ACC112 (cell line): ENCODE measurements around the gene TAF11L6.
A peak's percentile ranks its signal among the peaks of the same experiment; 100 is the strongest.
"Not testable (repeated sequence)": the region's sequence is repeated elsewhere in the genome, so short reads cannot be mapped to it uniquely, and the experiment has no call there.

Source experiments
- H2AFZ ChIP-seq: fragments of 200-600 bp; sonication (generic); one replicate; pipeline ENCODE4 v1.6.0; 2017; ENCODE audit warnings: antibody characterized with exemption, low read length; ENCODE audit not compliant: unreplicated experiment
- H3K27ac ChIP-seq: fragments of 200-600 bp; sonication (generic); 2 replicates; pipeline ENCODE4 v1.5.1; 2014; ENCODE audit warnings: low read depth, mild to moderate bottlenecking, antibody characterized with exemption, low read length, moderate library complexity
- H3K27me3 ChIP-seq: fragments of 200-600 bp; sonication (generic); 2 replicates; pipeline ENCODE4 v1.6.1; 2014; ENCODE audit warnings: mild to moderate bottlenecking, antibody characterized with exemption, low read length, moderate library complexity, mixed read lengths; ENCODE audit not compliant: insufficient read depth
- H3K36me3 ChIP-seq: fragments of 200-600 bp; sonication (generic); 2 replicates; pipeline ENCODE4 v1.6.1; 2016; ENCODE audit warnings: mild to moderate bottlenecking, antibody characterized with exemption, low read length, moderate library complexity, mixed read lengths; ENCODE audit not compliant: insufficient read depth
- H3K4me1 ChIP-seq: fragments of 200-600 bp; sonication (generic); one replicate; pipeline ENCODE4 v1.6.1; 2016; ENCODE audit warnings: low read length, mixed read lengths; ENCODE audit not compliant: insufficient read depth, unreplicated experiment, control insufficient read depth
- H3K4me3 ChIP-seq: fragments of 200-600 bp; sonication (generic); 2 replicates; pipeline ENCODE4 v1.5.1; 2014; ENCODE audit warnings: mild to moderate bottlenecking, low read depth, low read length
- H3K79me2 ChIP-seq: fragments of 200-600 bp; sonication (generic); one replicate; pipeline ENCODE4 v1.6.0; 2016; ENCODE audit warnings: low read length; ENCODE audit not compliant: control insufficient read depth, unreplicated experiment, insufficient read depth

TAF11L6 gene

GRCh38 chr5:17528369-17528768 lies at the start of gene TAF11L6:
TSS of gene TAF11L6 (plus strand) at chr5:17528669.
- not testable (repeated sequence) for H3K27me3 ChIP-seq, H3K79me2 ChIP-seq

GRCh38 chr5:17481378-17481777 lies 47.1 kb upstream of the TAF11L6 start:
- Histone ChIP-seq H3K27me3 (no peaks in the 10 kb centered on the region), H3K79me2 (no peaks in the 10 kb centered on the region), H3K4me3 (no peak overlapping the region), H3K4me1 (no peaks in the 10 kb centered on the region), H3K27ac (no peak overlapping the region), H3K36me3 (no peaks in the 10 kb centered on the region), H2AFZ (peak overlapping the region; percentile 60)

More at GRCh38 chr5:17528369-17528768, at the start of gene TAF11L6:
- not testable (repeated sequence) for H3K27ac ChIP-seq, H3K36me3 ChIP-seq, H2AFZ ChIP-seq, H3K4me1 ChIP-seq, H3K4me3 ChIP-seq

GRCh38 chr5:17482790-17483189 lies 45.7 kb upstream of the TAF11L6 start:
- Histone ChIP-seq H3K36me3 (no peaks in the 10 kb centered on the region), H3K27me3 (no peaks in the 10 kb centered on the region), H3K4me3 (no peak overlapping the region), H3K4me1 (peaks cover 3% of the 10 kb centered on the region), H3K79me2 (no peaks in the 10 kb centered on the region), H2AFZ (no peak overlapping the region), H3K27ac (no peak overlapping the region)

- H3K27me3 ChIP-seq, H2AFZ ChIP-seq, H3K4me3 ChIP-seq, H3K36me3 ChIP-seq, H3K4me1 ChIP-seq, H3K27ac ChIP-seq, H3K79me2 ChIP-seq: not testable (repeated sequence)
Observed at GRCh38 chr5:17486464-17487173, 41.9 kb upstream of the TAF11L6 start.

GRCh38 chr5:17487174-17487512 lies 41.3 kb upstream of the TAF11L6 start:
- Histone ChIP-seq H3K36me3 (no peaks in the 10 kb centered on the region), H3K27ac (no peak overlapping the region), H3K4me3 (no peak overlapping the region), H2AFZ (no peak overlapping the region), H3K79me2 (no peaks in the 10 kb centered on the region), H3K4me1 (peaks cover 3% of the 10 kb centered on the region), H3K27me3 (no peaks in the 10 kb centered on the region)

- not testable (repeated sequence) for H3K4me1 ChIP-seq, H2AFZ ChIP-seq, H3K27me3 ChIP-seq, H3K27ac ChIP-seq, H3K79me2 ChIP-seq, H3K4me3 ChIP-seq, H3K36me3 ChIP-seq
Observed at GRCh38 chr5:17491257-17491656, 37.2 kb upstream of the TAF11L6 start.

GRCh38 chr5:17492770-17493169 lies 35.7 kb upstream of the TAF11L6 start:
- Histone ChIP-seq H3K79me2 (no peaks in the 10 kb centered on the region), H3K4me1 (no peaks in the 10 kb centered on the region), H3K27me3 (no peaks in the 10 kb centered on the region), H3K36me3 (no peaks in the 10 kb centered on the region), H3K27ac (no peak overlapping the region), H3K4me3 (no peak overlapping the region), H2AFZ (no peak overlapping the region)

GRCh38 chr5:17497446-17497845 lies 31.0 kb upstream of the TAF11L6 start:
- Histone ChIP-seq H3K27ac (no peak overlapping the region), H2AFZ (no peak overlapping the region), H3K27me3 (no peaks in the 10 kb centered on the region), H3K4me3 (no peak overlapping the region), H3K4me1 (no peaks in the 10 kb centered on the region), H3K36me3 (no peaks in the 10 kb centered on the region), H3K79me2 (no peaks in the 10 kb centered on the region)

GRCh38 chr5:17497931-17498330 lies 30.5 kb upstream of the TAF11L6 start, which contains the start of gene TAF11L2:
TSS of gene TAF11L2 (plus strand) at chr5:17498231.
- not testable (repeated sequence) for H2AFZ ChIP-seq, H3K27ac ChIP-seq, H3K27me3 ChIP-seq, H3K79me2 ChIP-seq, H3K36me3 ChIP-seq, H3K4me3 ChIP-seq, H3K4me1 ChIP-seq

GRCh38 chr5:17511775-17512325 lies 16.6 kb upstream of the TAF11L6 start:
- H3K79me2 ChIP-seq, result no peaks in the 10 kb centered on the region

GRCh38 chr5:17517526-17517925 lies 10.9 kb upstream of the TAF11L6 start:
- not testable (repeated sequence) for H3K27ac ChIP-seq, H3K36me3 ChIP-seq, H3K4me3 ChIP-seq, H3K4me1 ChIP-seq, H2AFZ ChIP-seq, H3K27me3 ChIP-seq, H3K79me2 ChIP-seq

More at GRCh38 chr5:17511775-17512325, 16.6 kb upstream of the TAF11L6 start:
- Histone ChIP-seq H3K27me3 (peaks cover 9% of the 10 kb centered on the region; the same call in 1 of the 2 replicates), H3K27ac (no peak overlapping the region), H3K4me1 (no peaks in the 10 kb centered on the region), H3K4me3 (no peak overlapping the region), H3K36me3 (no peaks in the 10 kb centered on the region), H2AFZ (no peak overlapping the region)
